H54 (cell line): Measurements from ENCODE around the gene ACTA2.

Experiments used
- DNase-seq: peaks from one replicate; pipeline ENCODE4 v3.0.0; 2011; ENCODE audit warnings: low spot score, mixed read lengths; ENCODE audit not compliant: insufficient read length
- FAIRE-seq: peaks from 3 replicates; lab custom pipeline; 2011; peaks lifted over from hg19 to GRCh38; lab: Jason Lieb, UNC
- POLR2A ChIP-seq: IDR thresholded peaks from 2 replicates; pipeline ENCODE4 v1.6.1; 2011; ENCODE audit warnings: low read depth, mild to moderate bottlenecking, low read length

ACTA2 gene

GRCh38 chr10:88896994-88897853, 55.3 kb downstream of the ACTA2 start:
- TF ChIP-seq POLR2A: no peak
- peak; percentile 89 for FAIRE-seq
- no peak for DNase-seq

DNA sequence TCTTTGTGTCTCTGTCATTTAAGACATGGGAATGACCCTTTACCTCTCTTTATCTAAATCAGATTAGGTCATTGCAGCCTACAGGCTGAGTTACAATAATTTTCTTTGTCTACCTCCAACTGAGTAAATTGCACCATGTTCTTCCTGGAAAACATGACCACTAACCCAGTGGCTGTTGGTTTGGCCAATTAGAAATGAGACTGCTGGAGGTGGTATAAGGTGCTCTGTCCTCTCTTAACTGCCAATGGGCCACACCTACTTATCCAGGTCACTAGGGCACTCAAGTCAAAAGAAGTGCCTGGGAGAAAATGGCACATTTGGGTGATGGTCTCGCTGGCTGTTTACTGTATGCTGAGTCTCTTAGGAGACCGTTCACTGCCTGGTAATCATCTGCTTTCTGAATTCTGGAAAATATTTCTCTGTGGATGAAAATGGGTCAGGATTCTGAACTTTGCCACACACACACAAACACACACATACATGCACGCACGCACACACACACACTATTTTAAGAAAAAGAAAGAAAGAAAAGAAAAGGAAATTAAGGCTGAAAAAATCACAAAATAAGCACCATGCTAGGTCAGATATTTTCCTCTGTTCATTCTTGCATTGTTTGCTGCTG, 56.1 kb downstream of the ACTA2 start:
- DNase-seq (no peak), FAIRE-seq (peak; percentile 80)
- no peak for TF ChIP-seq POLR2A

DNA sequence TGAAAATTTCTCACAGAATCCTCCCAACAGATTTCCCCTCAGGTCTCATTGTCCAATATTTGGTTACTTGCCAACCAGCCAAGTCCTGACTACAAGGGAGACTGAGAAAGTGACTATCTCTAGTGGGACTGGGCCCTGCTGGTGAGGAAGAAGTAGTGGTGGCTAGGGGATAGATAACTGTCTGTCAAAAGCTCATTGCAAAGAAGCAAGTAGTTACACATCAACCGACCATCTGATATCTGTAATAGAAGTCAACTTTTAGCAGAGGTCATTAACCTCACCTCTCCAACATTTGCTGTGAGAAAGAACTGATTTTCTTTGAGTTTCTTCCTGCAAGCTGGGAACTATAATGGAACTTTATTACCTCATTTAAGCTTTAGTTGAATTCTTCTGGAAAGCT, 57.3 kb downstream of the ACTA2 start:
- FAIRE-seq: no peak
- no peak for TF ChIP-seq POLR2A
- DNase-seq: no peak

- FAIRE-seq: no peak
- no peak for TF ChIP-seq POLR2A
- DNase-seq: no peak
Observed at GRCh38 chr10:88893611-88894010, 59.0 kb downstream of the ACTA2 start.

GRCh38 chr10:88892222-88892967, 60.2 kb downstream of the ACTA2 start:
- no peak for TF ChIP-seq POLR2A
- DNase-seq (no peak), FAIRE-seq (peak; percentile 78)

GRCh38 chr10:88890681-88891381, 61.7 kb downstream of the ACTA2 start:
- no peak for DNase-seq
- FAIRE-seq: peak; percentile 64
- no peak for TF ChIP-seq POLR2A

GRCh38 chr10:88889559-88890337, 62.8 kb downstream of the ACTA2 start:
- TF ChIP-seq POLR2A: no peak
- no peak for DNase-seq
- peak; percentile 60 for FAIRE-seq

- DNase-seq (no peak), FAIRE-seq (no peak)
- no peak for TF ChIP-seq POLR2A
Observed at GRCh38 chr10:88888810-88889445, 63.6 kb downstream of the ACTA2 start.

DNA sequence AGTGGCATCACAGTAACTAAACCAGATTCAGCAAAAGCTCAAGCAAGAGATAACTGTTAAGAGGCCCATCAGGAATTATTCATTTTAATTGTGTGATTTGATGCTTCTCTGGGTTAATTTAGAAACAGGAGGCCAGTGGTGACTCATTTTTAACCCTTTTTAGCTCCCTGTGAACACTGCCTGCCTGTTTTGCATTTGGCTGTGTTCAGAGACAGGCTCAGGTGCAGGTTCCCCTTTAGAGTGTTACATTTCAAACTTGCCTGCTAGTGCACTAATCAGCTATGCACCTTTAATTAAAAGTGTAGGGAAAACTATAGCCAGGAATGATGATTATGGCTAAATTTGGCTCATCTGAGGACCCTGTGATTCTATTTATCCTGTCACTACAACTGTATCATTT, 66.0 kb downstream of the ACTA2 start:
- FAIRE-seq (no peak), DNase-seq (no peak)
- no peak for TF ChIP-seq POLR2A
